H9 (cell line): ENCODE results near the gene CADPS. TPM values are rescaled to one million over a fixed set of nuclear protein-coding genes. Genes with fewer than 3 reads are reported as not detected.

Experiments
- DNase-seq: peaks from one replicate; pipeline ENCODE4 v3.0.0-alpha.2; 2017
- H2AFZ ChIP-seq: one replicate; pipeline ENCODE4 v1.6.1; 2013; ENCODE audit warnings: mild to moderate bottlenecking, low read length, control low read depth, moderate library complexity
- H2AK5ac ChIP-seq: 2 replicates; pipeline ENCODE4 v1.6.1; 2013; ENCODE audit warnings: low read length, control low read depth, mixed read lengths; ENCODE audit not compliant: insufficient read length
- H2BK120ac ChIP-seq: one replicate; pipeline ENCODE4 v1.6.1; 2013; ENCODE audit warnings: low read depth, mild to moderate bottlenecking, low read length, control low read depth, inconsistent platforms; ENCODE audit not compliant: poor library complexity, severe bottlenecking
- H2BK12ac ChIP-seq: 2 replicates; pipeline ENCODE4 v1.6.1; 2013; ENCODE audit warnings: low read length, control low read depth, mixed read lengths, low read depth; ENCODE audit not compliant: insufficient read length
- H2BK15ac ChIP-seq: 2 replicates; pipeline ENCODE4 v1.6.1; 2013; ENCODE audit warnings: low read depth, low read length, control low read depth
- H2BK20ac ChIP-seq: one replicate; pipeline ENCODE4 v1.6.1; 2013; ENCODE audit warnings: low read depth, mild to moderate bottlenecking, low read length, control low read depth, inconsistent platforms; ENCODE audit not compliant: poor library complexity, severe bottlenecking
- H2BK5ac ChIP-seq: 2 replicates; pipeline ENCODE4 v1.6.1; 2013; ENCODE audit warnings: low read length, control low read depth, mixed read lengths; ENCODE audit not compliant: insufficient read length
- H3K14ac ChIP-seq: 2 replicates; pipeline ENCODE4 v1.6.1; 2013; ENCODE audit warnings: low read length, control low read depth; ENCODE audit not compliant: insufficient read depth
- H3K18ac ChIP-seq: 2 replicates; pipeline ENCODE4 v1.6.1; 2013; ENCODE audit warnings: low read depth, mild to moderate bottlenecking, mixed read lengths, low read length, control low read depth; ENCODE audit not compliant: insufficient read length
- H3K23ac ChIP-seq: 2 replicates; pipeline ENCODE4 v1.6.1; 2013; ENCODE audit warnings: low read length, control low read depth, mixed read lengths, low read depth; ENCODE audit not compliant: insufficient read length
- H3K23me2 ChIP-seq: 2 replicates; pipeline ENCODE4 v1.6.1; 2013; ENCODE audit warnings: low read depth, mild to moderate bottlenecking, mixed read lengths, low read length, control low read depth; ENCODE audit not compliant: insufficient read length, poor library complexity, severe bottlenecking
- H3K27ac ChIP-seq: 2 replicates; pipeline ENCODE4 v1.5.1; 2013; ENCODE audit warnings: low read length, control low read depth, mixed read lengths, low read depth; ENCODE audit not compliant: insufficient read length
- H3K27me3 ChIP-seq: 2 replicates; pipeline ENCODE4 v1.6.1; 2013; ENCODE audit warnings: low read length, control low read depth, inconsistent platforms; ENCODE audit not compliant: insufficient read depth
- H3K4ac ChIP-seq: 2 replicates; pipeline ENCODE4 v1.6.1; 2013; ENCODE audit warnings: low read depth, mild to moderate bottlenecking, control low read depth, inconsistent platforms, low read length, moderate library complexity
- H3K4me1 ChIP-seq: 2 replicates; pipeline ENCODE4 v1.6.1; 2013; ENCODE audit warnings: low read length, control low read depth, inconsistent platforms; ENCODE audit not compliant: insufficient read depth
- H3K4me2 ChIP-seq: 2 replicates; pipeline ENCODE4 v1.6.1; 2013; ENCODE audit warnings: low read length, control low read depth, mixed read lengths; ENCODE audit not compliant: insufficient read length, insufficient read depth
- H3K56ac ChIP-seq: 2 replicates; pipeline ENCODE4 v1.6.1; 2013; ENCODE audit warnings: low read depth, mild to moderate bottlenecking, mixed read lengths, low read length, control low read depth; ENCODE audit not compliant: insufficient read length
- H3K79me1 ChIP-seq: 2 replicates; pipeline ENCODE4 v1.6.1; 2013; ENCODE audit warnings: low read depth, mild to moderate bottlenecking, moderate library complexity, low read length, control low read depth, inconsistent platforms; ENCODE audit not compliant: insufficient read depth, poor library complexity, severe bottlenecking
- H3K79me2 ChIP-seq: 2 replicates; pipeline ENCODE4 v1.6.1; 2013; ENCODE audit warnings: low read length, control low read depth, inconsistent platforms; ENCODE audit not compliant: insufficient read depth
- H3K9ac ChIP-seq: 2 replicates; pipeline ENCODE4 v1.6.1; 2013; ENCODE audit warnings: low read length, control low read depth, mixed read lengths; ENCODE audit not compliant: insufficient read length; ENCODE audit errors: extremely low read depth
- H3K9me3 ChIP-seq: one replicate; pipeline ENCODE4 v1.6.1; 2013; ENCODE audit warnings: low read depth, low read length, inconsistent platforms; ENCODE audit not compliant: control insufficient read depth
- H3T11ph ChIP-seq: one replicate; pipeline ENCODE4 v1.6.1; 2013; ENCODE audit warnings: mild to moderate bottlenecking, low read length, control low read depth, inconsistent platforms
- H4K20me1 ChIP-seq: one replicate; pipeline ENCODE4 v1.6.1; 2013; ENCODE audit not compliant: control insufficient read depth, insufficient read length, insufficient read depth
- H4K5ac ChIP-seq: 2 replicates; pipeline ENCODE4 v1.6.1; 2013; ENCODE audit warnings: low read depth, mild to moderate bottlenecking, mixed read lengths, low read length, control low read depth; ENCODE audit not compliant: insufficient read length
- H4K8ac ChIP-seq: replicated peaks from 2 replicates; pipeline ENCODE4 v1.6.1; 2013; ENCODE audit warnings: low read length, control low read depth, mixed read lengths, low read depth; ENCODE audit not compliant: insufficient read length
- H4K91ac ChIP-seq: 2 replicates; pipeline ENCODE4 v1.6.1; 2013; ENCODE audit warnings: low read depth, mild to moderate bottlenecking, moderate library complexity, mixed read lengths, low read length, control low read depth; ENCODE audit not compliant: insufficient read length
- H3K27ac Mint-ChIP-seq, 3 experiments: 2 replicates in 2 of 3; 3 replicates in 1 of 3; pipeline ENCODE4 v1.8.0; 2020 to 2021; ENCODE audit warnings: mixed read lengths in 3 of 3, mild to moderate bottlenecking in 1 of 3, moderate library complexity in 1 of 3
- H3K27me3 Mint-ChIP-seq: 2 replicates; pipeline ENCODE4 v1.8.0; 2021; ENCODE audit warnings: low read depth, mild to moderate bottlenecking, moderate library complexity, mixed read lengths
- H3K36me3 Mint-ChIP-seq, 3 experiments: 2 replicates in 2 of 3; 3 replicates in 1 of 3; pipeline ENCODE4 v1.8.0; 2020 to 2021; ENCODE audit warnings: low read depth in 3 of 3, mixed read lengths in 3 of 3; ENCODE audit not compliant: insufficient read depth in 1 of 3
- H3K4me1 Mint-ChIP-seq, 2 experiments: 2 replicates each; pipeline ENCODE4 v1.8.0; 2020; ENCODE audit warnings: mixed read lengths in 2 of 2
- H3K4me3 Mint-ChIP-seq, 2 experiments: 2 replicates in 1 of 2; 3 replicates in 1 of 2; pipeline ENCODE4 v1.8.0; 2020 to 2021; ENCODE audit warnings: mild to moderate bottlenecking in 2 of 2, mixed read lengths in 2 of 2, moderate library complexity in 1 of 2
- H3K9me3 Mint-ChIP-seq, 2 experiments: 2 replicates in 1 of 2; 3 replicates in 1 of 2; pipeline ENCODE4 v1.8.0; 2020; ENCODE audit warnings: mild to moderate bottlenecking in 2 of 2, mixed read lengths in 2 of 2, moderate library complexity in 1 of 2
- WGBS: extraction: QIAGEN DNeasy Blood & Tissue Kit; methylation state at CpG from one replicate; pipeline ENCODE4 v1.1.7; 2013; ENCODE audit warnings: missing lambda C conversion rate, low lambda C conversion rate, mixed read lengths; ENCODE audit not compliant: insufficient read length; ENCODE audit errors: extremely low coverage; 5-methylcytosine and 5-hydroxymethylcytosine counted together
- total RNA-seq: library from RNA; stranded (reverse); gene quantifications from 2 replicates; pipeline ENCODE4 v1.2.1, GENCODE V29; 2021
- TF ChIP-seq, protein P1 (sequence below): fragments of 200-600 bp; sonication (generic); conservative IDR thresholded peaks from 3 replicates; pipeline ENCODE4 v1.8.0; 2021; ENCODE audit warnings: antibody characterized with exemption, mild to moderate bottlenecking

Gene CADPS
- total RNA-seq, 1 experiment from 2014 or later: 6.6 TPM

DNA sequence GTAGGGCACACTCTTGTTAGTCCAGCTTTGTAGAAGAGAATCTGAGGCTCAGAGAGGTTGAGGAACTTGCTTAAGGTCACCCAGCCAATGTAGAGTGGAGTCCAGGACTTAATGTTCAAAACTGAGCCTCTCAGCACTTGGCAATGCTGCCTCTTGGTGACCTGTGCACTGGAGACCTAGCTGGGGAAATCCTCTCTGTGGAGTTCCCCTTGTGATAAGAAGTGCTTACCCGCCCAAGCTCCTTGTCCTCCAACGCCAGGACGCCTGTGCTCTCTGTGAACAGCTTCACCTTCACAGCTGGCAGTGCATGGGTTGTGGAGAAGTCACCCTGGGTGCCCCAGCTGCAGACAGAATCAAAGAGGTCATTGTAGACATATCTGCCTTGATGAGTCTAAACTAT is 282.8 kb downstream of the CADPS start:
- Histone ChIP-seq H2BK20ac (no peak overlapping the region), H3K4ac (no peak overlapping the region), H2AFZ (no peak overlapping the region), H3K4me1 (no peaks in the 10 kb centered on the region), H3K9ac (no peak overlapping the region), H3K27me3 (no peaks in the 10 kb centered on the region), H3K56ac (no peak overlapping the region), H3T11ph (no peak overlapping the region), H3K4me2 (no peak overlapping the region), H2AK5ac (no peak overlapping the region), H3K9me3 (no peaks in the 10 kb centered on the region), H3K79me1 (no peaks in the 10 kb centered on the region), H2BK15ac (no peak overlapping the region), H4K20me1 (no peaks in the 10 kb centered on the region), H3K18ac (no peak overlapping the region), H3K23ac (no peak overlapping the region), H2BK120ac (no peak overlapping the region), H3K79me2 (no peaks in the 10 kb centered on the region), H4K5ac (no peak overlapping the region), H3K14ac (no peak overlapping the region), H4K8ac (no peak overlapping the region), H3K23me2 (no peaks in the 10 kb centered on the region), H2BK12ac (no peak overlapping the region), H2BK5ac (no peak overlapping the region), H3K27ac (no peak overlapping the region), H4K91ac (no peak overlapping the region)
- DNase-seq: no peak
- H3K9me3 Mint-ChIP-seq: no peaks in the 10 kb centered on the region
- H3K27me3 Mint-ChIP-seq: no peaks in the 10 kb centered on the region
- WGBS: no CpG with 5 or more reads among the region's 3 CpGs
- no peak overlapping the region for H3K4me3 Mint-ChIP-seq
- TF ChIP-seq, protein P1, sequence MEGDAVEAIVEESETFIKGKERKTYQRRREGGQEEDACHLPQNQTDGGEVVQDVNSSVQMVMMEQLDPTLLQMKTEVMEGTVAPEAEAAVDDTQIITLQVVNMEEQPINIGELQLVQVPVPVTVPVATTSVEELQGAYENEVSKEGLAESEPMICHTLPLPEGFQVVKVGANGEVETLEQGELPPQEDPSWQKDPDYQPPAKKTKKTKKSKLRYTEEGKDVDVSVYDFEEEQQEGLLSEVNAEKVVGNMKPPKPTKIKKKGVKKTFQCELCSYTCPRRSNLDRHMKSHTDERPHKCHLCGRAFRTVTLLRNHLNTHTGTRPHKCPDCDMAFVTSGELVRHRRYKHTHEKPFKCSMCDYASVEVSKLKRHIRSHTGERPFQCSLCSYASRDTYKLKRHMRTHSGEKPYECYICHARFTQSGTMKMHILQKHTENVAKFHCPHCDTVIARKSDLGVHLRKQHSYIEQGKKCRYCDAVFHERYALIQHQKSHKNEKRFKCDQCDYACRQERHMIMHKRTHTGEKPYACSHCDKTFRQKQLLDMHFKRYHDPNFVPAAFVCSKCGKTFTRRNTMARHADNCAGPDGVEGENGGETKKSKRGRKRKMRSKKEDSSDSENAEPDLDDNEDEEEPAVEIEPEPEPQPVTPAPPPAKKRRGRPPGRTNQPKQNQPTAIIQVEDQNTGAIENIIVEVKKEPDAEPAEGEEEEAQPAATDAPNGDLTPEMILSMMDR: no peak
- no peaks in the 10 kb centered on the region for H3K36me3 Mint-ChIP-seq
- H3K27ac Mint-ChIP-seq: no peak overlapping the region; a peak in 1 of 7 replicates
- peaks cover 4% of the 10 kb centered on the region in 2 experiments; a peak in 3 of 4 replicates for H3K4me1 Mint-ChIP-seq
